ENCODE measurements around the gene TEX26.

DNA sequence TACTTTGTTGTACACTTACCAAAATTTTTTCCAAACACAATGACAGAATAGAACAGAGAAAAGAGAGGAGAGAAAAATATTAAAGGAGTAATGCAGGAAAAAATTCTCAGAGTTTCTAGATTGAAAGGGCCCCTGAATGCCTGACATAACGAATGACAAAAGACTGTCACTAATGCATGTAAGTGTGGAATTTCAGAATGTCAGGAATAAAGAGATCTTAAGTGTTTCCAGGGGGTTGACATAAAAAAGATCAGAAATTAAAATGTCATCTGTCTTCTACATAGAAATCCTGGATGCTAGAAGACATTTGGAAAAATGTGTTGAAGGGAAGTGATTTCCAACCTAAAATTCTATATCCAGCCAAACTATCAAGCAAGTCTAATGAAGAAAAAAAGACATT lies 27.2 kb downstream of the TEX26 start:
- no peak for TF ChIP-seq EP300 (IDR thresholded peaks at IDR 0.05; ENCODE audit: borderline replicate concordance)
- no peak for TF ChIP-seq CEBPB (IDR thresholded peaks at IDR 0.05)

Measured in Ishikawa (cell line).